ENCODE results near the gene TEKT3.

- no peak for TF ChIP-seq CTCF (IDR thresholded peaks at IDR 0.05)
- TF ChIP-seq POLR2A (IDR thresholded peaks at IDR 0.05): no peak
Observed at GRCh38 chr17:15291674-15292361, 49.6 kb downstream of the TEKT3 start.
